CD4-positive, alpha-beta T cell (primary cell): ENCODE data around the gene GRIA4. TPM values are rescaled to one million over a fixed set of nuclear protein-coding genes. Genes with fewer than 3 reads are reported as not detected.
"Not testable (repeated sequence)": the region's sequence is repeated elsewhere in the genome, so short reads cannot be mapped to it uniquely, and the experiment has no call there.

Experiments used
- ATAC-seq: fragments of 200-7000 bp; cut with Tn5 transposase; one replicate; pipeline ENCODE4 v1.10.0; 2022; ENCODE audit warnings: mild to moderate bottlenecking; ENCODE audit not compliant: poor library complexity
- CTCF ChIA-PET: fragments of 350-600 bp; sonication (Branson Sonifier 250); formaldehyde crosslinking; loops from one replicate; lab custom pipeline; 2021; ENCODE audit warnings: antibody characterized with exemption, inconsistent platforms; lab: Charles Lee
- POLR2A ChIA-PET: fragments of 350-600 bp; sonication (Branson Sonifier 250); formaldehyde crosslinking; loops from one replicate; lab custom pipeline; 2021; ENCODE audit warnings: antibody characterized with exemption, inconsistent platforms; lab: Charles Lee
- DNase-seq, 14 experiments: peaks; one replicate each; pipeline ENCODE4 v3.0.0-alpha.2; 2013 to 2020; ENCODE audit warnings: mixed read lengths in 2 of 14
- H3K27ac ChIP-seq, 2 donors: one replicate each; pipeline versions ENCODE4 v1.5.1 to v1.7.0; 2013; ENCODE audit warnings: low read length in 2 of 2, low read depth in 1 of 2, mild to moderate bottlenecking in 1 of 2
- H3K27me3 ChIP-seq, 2 experiments: 1 replicate in 1 of 2; 2 replicates in 1 of 2; pipeline versions ENCODE4 v1.6.1 to v1.7.0; 2013; ENCODE audit warnings: low read length in 2 of 2, control low read depth in 1 of 2, mild to moderate bottlenecking in 1 of 2, moderate library complexity in 1 of 2; ENCODE audit not compliant: insufficient read depth in 2 of 2, control insufficient read depth in 1 of 2
- H3K36me3 ChIP-seq: one replicate; pipeline ENCODE4 v1.6.1; 2013; ENCODE audit warnings: low read length, control low read depth; ENCODE audit not compliant: insufficient read depth
- H3K4me1 ChIP-seq: one replicate; pipeline ENCODE4 v1.6.1; 2013; ENCODE audit warnings: low read length, control low read depth; ENCODE audit not compliant: insufficient read depth
- H3K4me3 ChIP-seq: one replicate; pipeline ENCODE4 v1.5.1; 2013; ENCODE audit warnings: mild to moderate bottlenecking, low read length, moderate library complexity
- H3K9me3 ChIP-seq, 2 experiments: 1 replicate in 1 of 2; 2 replicates in 1 of 2; pipeline versions ENCODE4 v1.6.1 to v1.7.0; 2013; ENCODE audit warnings: low read length in 2 of 2, mild to moderate bottlenecking in 2 of 2, control low read depth in 1 of 2, moderate library complexity in 1 of 2; ENCODE audit not compliant: control insufficient read depth in 1 of 2, insufficient read depth in 1 of 2
- H3K27ac Mint-ChIP-seq: one replicate; pipeline ENCODE4 v1.8.0; 2020; ENCODE audit warnings: mixed read lengths
- H3K27me3 Mint-ChIP-seq: one replicate; pipeline ENCODE4 v1.8.0; 2021; ENCODE audit warnings: mixed read lengths
- H3K36me3 Mint-ChIP-seq: one replicate; pipeline ENCODE4 v1.8.0; 2021; ENCODE audit warnings: low read depth, mixed read lengths
- H3K4me1 Mint-ChIP-seq: one replicate; pipeline ENCODE4 v1.8.0; 2021; ENCODE audit warnings: low read depth, mixed read lengths
- H3K4me3 Mint-ChIP-seq: one replicate; pipeline ENCODE4 v1.8.0; 2020; ENCODE audit warnings: mild to moderate bottlenecking, mixed read lengths
- H3K9me3 Mint-ChIP-seq: one replicate; pipeline ENCODE4 v1.8.0; 2020; ENCODE audit warnings: mixed read lengths
- CTCF ChIP-seq: fragments of 200-600 bp; IDR thresholded peaks from one replicate; pipeline ENCODE4 v1.8.0; 2022; ENCODE audit warnings: antibody characterized with exemption, mild to moderate bottlenecking
- intact Hi-C, 2 experiments: fragments of 100-400 bp; cut with DNase I in 1 of 2; cut with micrococcal nuclease in 1 of 2; formaldehyde crosslinking; loops; one replicate each; pipeline versions ENCODE4 v1.15.1 to v1.9.0; 2023 to 2025; cut with DNase I, micrococcal nuclease
- total RNA-seq, 174 experiments: library from RNA in 2 of 174; stranded (reverse) in 2 of 174; gene quantifications; one replicate each; pipeline ENCODE4 v1.2.3 and lab custom pipeline; 2021 to 2026

The GRIA4 gene
- total RNA-seq, 2 experiments from 2014 or later, result not detected

GRCh38 chr11:105878510-105878909, 268.6 kb downstream of the GRIA4 start:
- H3K9me3 ChIP-seq, result no peaks in the 10 kb centered on the region
- Mint-ChIP-seq H3K36me3 (no peaks in the 10 kb centered on the region), H3K9me3 (peaks cover 8% of the 10 kb centered on the region), H3K27me3 (peaks cover 4% of the 10 kb centered on the region), H3K4me3 (no peak overlapping the region), H3K27ac (no peak overlapping the region), H3K4me1 (no peaks in the 10 kb centered on the region)
- no peak overlapping the region for H3K4me3 ChIP-seq
- POLR2A ChIA-PET, result no interaction called here
- DNase-seq, result no peak
- no peak for TF ChIP-seq CTCF
- no peak overlapping the region for H3K27ac ChIP-seq
- no peaks in the 10 kb centered on the region for H3K4me1 ChIP-seq
- no peak for ATAC-seq
- intact Hi-C loops, result no loop called here
- CTCF ChIA-PET, result interaction anchor here (0.5 kb wide), 1 partner anchor 1238 kb away, joined by 4 read pairs; no protein-coding TSS in a partner anchor
- no peaks in the 10 kb centered on the region for H3K36me3 ChIP-seq
- no peaks in the 10 kb centered on the region for H3K27me3 ChIP-seq

- ATAC-seq, H3K27ac ChIP-seq, H3K4me3 ChIP-seq, POLR2A ChIA-PET, H3K9me3 Mint-ChIP-seq, H3K27me3 ChIP-seq, DNase-seq, H3K4me1 Mint-ChIP-seq, H3K27ac Mint-ChIP-seq, H3K36me3 ChIP-seq, H3K4me1 ChIP-seq, H3K36me3 Mint-ChIP-seq, H3K4me3 Mint-ChIP-seq, H3K27me3 Mint-ChIP-seq, H3K9me3 ChIP-seq, intact Hi-C loops: not testable (repeated sequence)
- CTCF ChIA-PET, result interaction anchor here (0.5 kb wide), 1 partner anchor 1239 kb away, joined by 4 read pairs; no protein-coding TSS in a partner anchor
These were observed 269.1 kb downstream of the GRIA4 start for GRCh38 chr11:105878927-105879326.

GRCh38 chr11:105881027-105881426, 271.2 kb downstream of the GRIA4 start:
- intact Hi-C loops, result no loop called here
- Mint-ChIP-seq H3K9me3 (peaks cover 2% of the 10 kb centered on the region), H3K4me1 (no peaks in the 10 kb centered on the region), H3K27me3 (peaks cover 8% of the 10 kb centered on the region), H3K36me3 (no peaks in the 10 kb centered on the region), H3K4me3 (no peak overlapping the region), H3K27ac (no peak overlapping the region)
- Histone ChIP-seq H3K27ac (no peak overlapping the region), H3K9me3 (no peaks in the 10 kb centered on the region), H3K27me3 (no peaks in the 10 kb centered on the region), H3K4me3 (no peak overlapping the region), H3K36me3 (no peaks in the 10 kb centered on the region), H3K4me1 (no peaks in the 10 kb centered on the region)
- DNase-seq, result no peak
- ChIA-PET CTCF (no interaction called here), POLR2A (no interaction called here)
- TF ChIP-seq CTCF, result no peak
- ATAC-seq, result no peak

- TF ChIP-seq CTCF, result no peak
- Mint-ChIP-seq H3K4me1 (no peaks in the 10 kb centered on the region), H3K27ac (no peak overlapping the region), H3K36me3 (no peaks in the 10 kb centered on the region), H3K4me3 (no peak overlapping the region), H3K9me3 (no peaks in the 10 kb centered on the region), H3K27me3 (peaks cover 6% of the 10 kb centered on the region)
- no peaks in the 10 kb centered on the region for H3K9me3 ChIP-seq
- H3K27me3 ChIP-seq, result no peaks in the 10 kb centered on the region
- no peak for DNase-seq
- H3K27ac ChIP-seq, result no peak overlapping the region
- no peak for ATAC-seq
- ChIA-PET CTCF (no interaction called here), POLR2A (no interaction called here)
- intact Hi-C loops, result no loop called here
- no peaks in the 10 kb centered on the region for H3K4me1 ChIP-seq
- no peaks in the 10 kb centered on the region for H3K36me3 ChIP-seq
- H3K4me3 ChIP-seq, result no peak overlapping the region
These were observed 274.6 kb downstream of the GRIA4 start for GRCh38 chr11:105884436-105884835.
